ENCODE results near the gene MYMX.
"Not testable (repeated sequence)": the region's sequence is repeated elsewhere in the genome, so short reads cannot be mapped to it uniquely, and the experiment has no call there.

The MYMX gene

GRCh38 chr6:44216677-44217331 is at the start of gene MYMX:
Gene MYMX (plus strand): TSS chr6:44216926. CDS start chr6:44217472, 546 bp downstream.
- DNase-seq, result no peak

GRCh38 chr6:44167567-44167966 is 49.2 kb upstream of the MYMX start:
- DNase-seq, result no peak

GRCh38 chr6:44169154-44169553 is 47.6 kb upstream of the MYMX start:
- no peak for DNase-seq

GRCh38 chr6:44169886-44170570 is 46.7 kb upstream of the MYMX start:
- DNase-seq, result no peak

- no peak for DNase-seq
Measured at GRCh38 chr6:44171899-44172546, 44.7 kb upstream of the MYMX start.

- DNase-seq, result no peak
Measured at GRCh38 chr6:44172731-44173500, 43.8 kb upstream of the MYMX start.

- DNase-seq, result no peak
Measured at GRCh38 chr6:44176130-44176761, 40.5 kb upstream of the MYMX start.

GRCh38 chr6:44176762-44177509 is 39.8 kb upstream of the MYMX start:
- DNase-seq, result no peak

GRCh38 chr6:44177691-44178423 is 38.9 kb upstream of the MYMX start:
- no peak for DNase-seq

- DNase-seq, result no peak
Measured at GRCh38 chr6:44178424-44179071, 38.2 kb upstream of the MYMX start.

- DNase-seq, result no peak
Measured at GRCh38 chr6:44179072-44179536, 37.6 kb upstream of the MYMX start.

- DNase-seq, result no peak
Measured at GRCh38 chr6:44179648-44180047, 37.1 kb upstream of the MYMX start.

- DNase-seq, result no peak
Measured at GRCh38 chr6:44180406-44180805, 36.3 kb upstream of the MYMX start.

GRCh38 chr6:44180886-44181285 is 35.8 kb upstream of the MYMX start:
- DNase-seq, result no peak

GRCh38 chr6:44181784-44182183 is 34.9 kb upstream of the MYMX start:
- not testable (repeated sequence) for DNase-seq

GRCh38 chr6:44182911-44183390 is 33.8 kb upstream of the MYMX start:
- no peak for DNase-seq

GRCh38 chr6:44183783-44184182 is 32.9 kb upstream of the MYMX start:
- no peak for DNase-seq

GRCh38 chr6:44185356-44185755 is 31.4 kb upstream of the MYMX start:
- DNase-seq, result not testable (repeated sequence)

GRCh38 chr6:44185953-44186634 is 30.6 kb upstream of the MYMX start:
- no peak for DNase-seq

- DNase-seq, result no peak
Measured at GRCh38 chr6:44186635-44187025, 30.1 kb upstream of the MYMX start.
